Measurements from ENCODE around the gene CARD11. TPM values are rescaled to one million over a fixed set of nuclear protein-coding genes. Genes with fewer than 3 reads are reported as not detected.

Gene CARD11
- total and polyA plus RNA-seq, 8 donors: 2.7 to 8.1 (median 3.9) TPM

DNA sequence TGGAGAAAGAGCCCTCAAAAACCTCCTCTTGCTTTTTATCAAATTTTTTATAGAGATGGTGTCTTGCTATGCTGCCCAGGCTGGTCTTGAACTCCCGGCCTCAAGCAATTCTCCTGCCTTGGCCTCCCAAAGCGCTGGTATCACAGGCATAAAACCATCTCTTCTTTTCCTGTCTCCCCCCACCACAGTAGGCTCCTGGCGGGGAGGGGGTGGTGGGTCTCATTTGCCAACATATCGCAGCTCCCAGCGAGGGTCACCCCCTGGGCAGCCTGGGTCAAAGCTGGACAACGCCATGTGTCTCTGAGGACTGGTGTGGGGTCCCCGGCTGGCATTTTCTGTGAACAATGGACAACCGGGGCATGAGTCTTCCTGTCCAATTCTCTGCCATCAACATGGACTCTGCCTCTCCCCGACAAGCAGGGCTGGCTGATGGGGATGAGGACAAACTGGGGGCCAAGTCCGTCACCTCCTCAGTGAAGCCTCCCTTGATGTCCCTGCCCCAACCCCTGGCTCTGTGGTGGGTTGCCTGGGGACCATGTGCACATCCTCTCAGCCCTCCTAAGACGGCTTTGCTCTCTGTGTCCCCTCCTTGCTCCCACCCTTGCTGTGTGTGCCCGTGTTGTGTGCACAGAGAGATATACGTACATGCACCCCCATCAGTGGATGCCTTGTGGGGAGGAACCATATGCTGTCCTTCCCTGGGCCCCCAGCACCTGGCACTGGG is 113.2 kb downstream of the CARD11 start:
- no peaks in the 10 kb centered on the region for H3K9me3 ChIP-seq
- H3K27ac ChIP-seq: no peak overlapping the region
- peak in 2 of 4 donors; percentile 14 to 50 for DNase-seq
- no peaks in the 10 kb centered on the region for H3K4me1 ChIP-seq
- H3K4me3 ChIP-seq: no peak overlapping the region
- no peak for ATAC-seq
- H3K36me3 ChIP-seq: no peaks in the 10 kb centered on the region
- TF ChIP-seq, protein P1, sequence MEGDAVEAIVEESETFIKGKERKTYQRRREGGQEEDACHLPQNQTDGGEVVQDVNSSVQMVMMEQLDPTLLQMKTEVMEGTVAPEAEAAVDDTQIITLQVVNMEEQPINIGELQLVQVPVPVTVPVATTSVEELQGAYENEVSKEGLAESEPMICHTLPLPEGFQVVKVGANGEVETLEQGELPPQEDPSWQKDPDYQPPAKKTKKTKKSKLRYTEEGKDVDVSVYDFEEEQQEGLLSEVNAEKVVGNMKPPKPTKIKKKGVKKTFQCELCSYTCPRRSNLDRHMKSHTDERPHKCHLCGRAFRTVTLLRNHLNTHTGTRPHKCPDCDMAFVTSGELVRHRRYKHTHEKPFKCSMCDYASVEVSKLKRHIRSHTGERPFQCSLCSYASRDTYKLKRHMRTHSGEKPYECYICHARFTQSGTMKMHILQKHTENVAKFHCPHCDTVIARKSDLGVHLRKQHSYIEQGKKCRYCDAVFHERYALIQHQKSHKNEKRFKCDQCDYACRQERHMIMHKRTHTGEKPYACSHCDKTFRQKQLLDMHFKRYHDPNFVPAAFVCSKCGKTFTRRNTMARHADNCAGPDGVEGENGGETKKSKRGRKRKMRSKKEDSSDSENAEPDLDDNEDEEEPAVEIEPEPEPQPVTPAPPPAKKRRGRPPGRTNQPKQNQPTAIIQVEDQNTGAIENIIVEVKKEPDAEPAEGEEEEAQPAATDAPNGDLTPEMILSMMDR (IDR thresholded peaks at IDR 0.05): no peak
- intact Hi-C loops (cut with DNase I): no loop called here
- peaks cover 0 to 18% of the 10 kb centered on the region in 2 donors for H3K27me3 ChIP-seq

DNA sequence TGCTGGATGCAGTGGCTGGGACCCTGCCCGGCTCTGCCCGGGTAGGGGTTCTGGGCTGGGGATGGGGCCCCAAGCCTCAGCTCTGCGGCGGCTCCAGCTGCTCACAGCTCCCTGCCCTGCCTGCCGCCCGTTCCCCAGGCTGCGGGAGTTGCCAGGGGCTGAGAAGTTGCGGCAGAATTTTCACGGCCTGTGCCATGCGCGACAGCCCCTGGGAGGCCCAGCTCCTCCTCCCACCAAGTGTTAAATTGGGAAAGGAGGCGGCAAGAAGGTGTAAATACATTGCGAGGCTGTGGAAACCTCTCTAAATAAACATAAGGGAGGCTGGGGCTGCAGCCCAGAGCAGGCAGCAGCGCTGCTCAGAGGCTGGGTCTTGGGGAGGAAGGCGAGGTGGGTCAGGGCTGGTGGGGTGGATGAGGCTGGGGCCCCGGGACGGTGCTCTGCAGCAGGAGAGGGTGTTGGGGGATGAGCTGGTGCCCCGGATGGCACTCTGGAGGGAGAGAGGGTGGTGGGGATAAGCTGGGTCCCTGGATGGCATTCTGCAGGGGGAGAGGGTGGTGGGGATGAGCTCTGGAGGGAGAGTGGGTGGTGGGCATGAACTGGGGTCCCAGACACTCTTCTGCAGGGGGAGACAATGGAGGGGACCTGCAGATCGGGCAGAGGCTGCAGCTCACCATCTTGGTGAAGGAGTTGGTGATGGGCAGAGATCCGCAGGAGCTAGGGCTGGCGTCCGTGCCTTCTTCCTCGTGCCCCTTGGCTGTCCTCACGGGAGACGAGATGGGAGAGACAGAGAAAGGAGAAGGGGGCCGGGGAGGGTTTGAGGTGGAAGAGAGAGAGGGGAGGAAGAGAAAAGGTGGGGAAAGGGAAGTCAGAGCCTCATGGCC is 114.1 kb downstream of the CARD11 start:
- no peak for ATAC-seq
- Histone ChIP-seq H3K36me3 (no peaks in the 10 kb centered on the region), H3K27me3 (peaks cover 0 to 24% of the 10 kb centered on the region in 2 donors), H3K27ac (no peak overlapping the region), H3K4me1 (no peaks in the 10 kb centered on the region), H3K4me3 (no peak overlapping the region), H3K9me3 (no peaks in the 10 kb centered on the region)
- DNase-seq: peak in 2 of 4 donors; percentile 17 to 61
- TF ChIP-seq, protein P1 (IDR thresholded peaks at IDR 0.05): no peak
- intact Hi-C loops (cut with DNase I): no loop called here

DNA sequence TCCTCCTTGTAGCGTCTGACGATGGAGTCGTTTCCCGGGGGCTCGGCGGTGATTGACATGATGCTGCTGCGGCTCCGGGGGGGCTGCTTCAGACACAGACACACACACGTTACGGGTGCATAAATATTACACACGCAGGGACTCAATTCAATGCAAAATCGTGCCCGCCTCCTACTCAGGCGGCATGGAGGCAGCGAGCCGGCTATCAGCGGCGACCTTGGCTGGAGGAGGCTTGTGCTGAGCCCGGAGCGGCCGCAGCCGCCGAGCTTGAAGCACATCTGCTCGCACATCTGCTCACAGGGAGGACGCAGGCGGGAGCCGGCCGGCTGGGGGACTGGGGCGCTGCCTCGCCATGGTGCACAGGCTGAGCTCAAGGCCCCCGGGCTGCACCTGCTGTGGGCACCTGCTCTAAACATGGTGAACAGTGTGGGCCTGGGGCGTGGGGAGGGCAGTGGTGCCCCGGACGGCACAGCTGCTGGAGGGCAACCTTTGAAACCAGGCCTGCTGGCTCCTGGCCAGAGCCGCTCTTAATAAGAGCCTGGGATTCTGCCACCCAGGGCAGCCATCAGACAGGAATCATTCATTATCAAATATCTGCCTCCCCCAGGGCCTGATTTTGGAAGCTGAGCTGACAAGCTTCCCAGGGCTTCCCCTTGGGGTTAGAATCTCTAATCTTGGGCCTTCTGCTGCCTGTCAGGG is 114.9 kb downstream of the CARD11 start:
- Histone ChIP-seq H3K9me3 (no peaks in the 10 kb centered on the region), H3K27me3 (peaks cover 0 to 24% of the 10 kb centered on the region in 2 donors), H3K27ac (no peak overlapping the region), H3K36me3 (no peaks in the 10 kb centered on the region), H3K4me3 (no peak overlapping the region), H3K4me1 (no peaks in the 10 kb centered on the region)
- intact Hi-C loops (cut with DNase I): no loop called here
- TF ChIP-seq, protein P1 (IDR thresholded peaks at IDR 0.05): no peak
- ATAC-seq (no peak), DNase-seq (peak in 2 of 4 donors; percentile 24 to 80)

DNA sequence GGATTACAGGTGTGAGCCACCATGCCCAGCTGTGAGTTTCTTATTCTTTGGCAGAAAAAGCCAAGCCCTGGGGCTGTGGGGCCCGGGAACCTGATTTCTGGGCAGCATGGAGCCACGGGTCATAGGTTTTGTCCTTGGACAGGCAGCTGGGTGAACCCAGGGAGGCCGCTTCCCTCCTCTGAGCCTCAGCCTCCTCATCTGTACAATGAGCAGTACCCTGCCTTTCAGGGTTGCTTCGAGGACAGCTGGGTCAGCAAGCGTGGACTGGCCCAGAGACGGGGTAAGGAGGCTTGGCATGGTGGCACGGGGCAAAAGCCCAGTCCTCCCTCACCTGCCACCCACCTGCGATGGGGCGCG is 115.4 kb downstream of the CARD11 start:
- ATAC-seq (no peak), DNase-seq (peak in 2 of 4 donors; percentile 14 to 28)
- intact Hi-C loops (cut with DNase I): no loop called here
- Histone ChIP-seq H3K27ac (no peak overlapping the region), H3K4me1 (no peaks in the 10 kb centered on the region), H3K36me3 (no peaks in the 10 kb centered on the region), H3K9me3 (no peaks in the 10 kb centered on the region), H3K4me3 (no peak overlapping the region), H3K27me3 (peaks cover 0 to 28% of the 10 kb centered on the region in 2 donors)
- TF ChIP-seq, protein P1 (IDR thresholded peaks at IDR 0.05): no peak

Data from left lung (tissue), 10 donors.